Adrenal gland (tissue), 12 donors: Measurements from ENCODE around the gene GXYLT1. TPM values are rescaled to one million over a fixed set of nuclear protein-coding genes. Genes with fewer than 3 reads are reported as not detected.

Experiments
- DNase-seq, 7 donors: peaks; one replicate each; pipeline ENCODE4 v3.0.0-alpha.2; 2019 to 2020
- H3K27ac ChIP-seq, 5 donors: fragments of 200-600 bp; sonication (generic) in 4 of 5; 1 replicate in 3 of 5; 2 replicates in 2 of 5; pipeline versions ENCODE4 v1.5.1 to v1.8.0; 2016 to 2020; ENCODE audit warnings: mild to moderate bottlenecking in 1 of 5
- H3K27me3 ChIP-seq: fragments of 200-600 bp; 2 replicates; pipeline ENCODE4 v1.8.0; 2021
- H3K36me3 ChIP-seq, 2 donors: fragments of 200-600 bp; replicated peaks in 1 of 2; 1 replicate in 1 of 2; 2 replicates in 1 of 2; pipeline versions ENCODE4 v1.5.1 to v1.8.0; 2018 to 2022
- H3K4me1 ChIP-seq, 2 donors: fragments of 200-600 bp; replicated peaks in 1 of 2; 1 replicate in 1 of 2; 2 replicates in 1 of 2; pipeline versions ENCODE4 v1.5.1 to v1.8.0; 2018 to 2021
- H3K4me3 ChIP-seq, 4 donors: fragments of 200-600 bp; sonication (generic) in 3 of 4; one replicate each; pipeline ENCODE4 v1.5.1; 2016 to 2018
- H3K9me3 ChIP-seq, 3 donors: fragments of 200-600 bp; sonication (generic) in 1 of 3; replicated peaks in 1 of 3; 1 replicate in 2 of 3; 2 replicates in 1 of 3; pipeline versions ENCODE4 v1.5.1 to v1.8.0; 2016 to 2021
- CTCF ChIP-seq, 6 experiments: fragments of 450-650 bp in 4 of 6; fragments of 200-600 bp in 2 of 6; sonication (generic) in 1 of 6; IDR thresholded peaks; 1 replicate in 5 of 6; 2 replicates in 1 of 6; pipeline versions ENCODE4 v1.5.1 to v1.8.0; 2016 to 2021; ENCODE audit warnings: antibody characterized with exemption in 6 of 6, mild to moderate bottlenecking in 2 of 6, moderate library complexity in 1 of 6
- POLR2A ChIP-seq, 2 donors: fragments of 450-650 bp; IDR thresholded peaks; one replicate each; pipeline ENCODE4 v1.6.1; 2017; ENCODE audit warnings: antibody characterized with exemption in 2 of 2, mild to moderate bottlenecking in 2 of 2, moderate library complexity in 1 of 2
- WGBS, 4 donors: extraction: QIAGEN DNeasy Blood & Tissue Kit in 2 of 4; methylation state at CpG; one replicate each; pipeline versions ENCODE4 v1.1.5 to v1.1.7; 2013 to 2017; 5-methylcytosine and 5-hydroxymethylcytosine counted together
- intact Hi-C, 2 donors: fragments of 100-400 bp; cut with DNase I; formaldehyde crosslinking; loops; one replicate each; pipeline versions ENCODE4 v1.14.1 to v1.15.0; 2022 to 2023
- polyA plus RNA-seq, 3 donors: library from polyadenylated mRNA; stranded (reverse); fragments of 200-250 nt in 2 of 3; fragments of 350-450 nt in 1 of 3; fragmentation: Illumina TruSeq in 1 of 3; extraction: RNeasy Lipid Tissue Mini Kit (QIAGEN cat#74804) in 1 of 3; gene quantifications; one replicate each; pipeline ENCODE4 v1.2.3, GENCODE V29; 2013 to 2014
- total RNA-seq, 9 donors: library from RNA; depleted of rRNA in 4 of 9; stranded (reverse); fragments of >200 nt in 4 of 9; fragments of 120-200 nt in 1 of 9; fragmentation: NEBNext Ultra II Directional in 1 of 9; extraction: Animal tissue kit (Norgen Biotek cat#: 25700) in 1 of 9; gene quantifications; one replicate each; pipeline versions ENCODE4 v1.1.0 to v1.2.4, GENCODE V29; 2013 to 2023
- donor health status: healthy with polysubstance abuse.
- donor health status: Bipolar disorder and iron deficiency.
- donor health status: DM: yes; HTN: yes; CAD: no.
- donor health status: DM: no; HTN: no; CAD: no.
- donor health status: DM: no; HTN: no; CAD: no.
- donor health status: DM: yes; HTN: yes; CAD: no.

GXYLT1 gene
- total and polyA plus RNA-seq, 12 donors: 1.6 to 16.0 (median 9.7) TPM

- H3K4me1 ChIP-seq: no peaks in the 10 kb centered on the region
- no peak for TF ChIP-seq CTCF (IDR thresholded peaks at IDR 0.05)
- TF ChIP-seq POLR2A (IDR thresholded peaks at IDR 0.05): no peak
- H3K27me3 ChIP-seq: no peaks in the 10 kb centered on the region
- intact Hi-C loops: no loop called here
- H3K4me3 ChIP-seq: no peak overlapping the region
- H3K27ac ChIP-seq: no peak overlapping the region
- H3K36me3 ChIP-seq: no peaks in the 10 kb centered on the region
- no peak for DNase-seq
- no peaks in the 10 kb centered on the region for H3K9me3 ChIP-seq
Measured at GRCh38 chr12:42084522-42084921, 60.2 kb downstream of the GXYLT1 start.

GRCh38 chr12:42076976-42077375, 67.7 kb downstream of the GXYLT1 start:
- 93 to 96% (median 95%) methylated on average over 3 of the region's 3 CpGs for WGBS, 4 donors
- intact Hi-C loops: no loop called here

GRCh38 chr12:42070036-42070435, 74.6 kb downstream of the GXYLT1 start:
- TF ChIP-seq POLR2A (IDR thresholded peaks at IDR 0.05): no peak
- TF ChIP-seq CTCF (IDR thresholded peaks at IDR 0.05): no peak
- no peaks in the 10 kb centered on the region for H3K4me1 ChIP-seq
- no peaks in the 10 kb centered on the region for H3K36me3 ChIP-seq
- DNase-seq: no peak
- H3K9me3 ChIP-seq: no peaks in the 10 kb centered on the region
- H3K27ac ChIP-seq: no peak overlapping the region
- intact Hi-C loops: no loop called here
- no peak overlapping the region for H3K4me3 ChIP-seq
- WGBS, 4 donors: 77 to 85% (median 80%) methylated on average over 4 of the region's 4 CpGs
- H3K27me3 ChIP-seq: no peaks in the 10 kb centered on the region

More at GRCh38 chr12:42076976-42077375, 67.7 kb downstream of the GXYLT1 start:
- no peaks in the 10 kb centered on the region for H3K27me3 ChIP-seq
- no peaks in the 10 kb centered on the region for H3K4me1 ChIP-seq
- H3K4me3 ChIP-seq: no peak overlapping the region
- no peaks in the 10 kb centered on the region for H3K36me3 ChIP-seq
- TF ChIP-seq POLR2A (IDR thresholded peaks at IDR 0.05) (no peak), CTCF (IDR thresholded peaks at IDR 0.05) (no peak)
- H3K9me3 ChIP-seq: no peaks in the 10 kb centered on the region
- no peak for DNase-seq
- H3K27ac ChIP-seq: no peak overlapping the region

GRCh38 chr12:42059127-42059526, 85.5 kb downstream of the GXYLT1 start:
- TF ChIP-seq CTCF (IDR thresholded peaks at IDR 0.05): no peak
- no peak for TF ChIP-seq POLR2A (IDR thresholded peaks at IDR 0.05)

More at GRCh38 chr12:42059127-42059526, 85.5 kb downstream of the GXYLT1 start:
- Histone ChIP-seq H3K27me3 (no peaks in the 10 kb centered on the region), H3K36me3 (no peaks in the 10 kb centered on the region), H3K27ac (no peak overlapping the region), H3K9me3 (no peaks in the 10 kb centered on the region), H3K4me3 (no peak overlapping the region), H3K4me1 (no peaks in the 10 kb centered on the region)
- no peak for DNase-seq
- intact Hi-C loops: no loop called here
